AG09309 (cell line): Measurements from ENCODE around the gene UBE2Q2.

Experiments
- DNase-seq: peaks from one replicate; pipeline ENCODE4 v3.0.0-alpha.2; 2010; ENCODE audit warnings: low read depth
- H3K4me3 ChIP-seq: 2 replicates; pipeline ENCODE4 v1.5.1; 2011; ENCODE audit warnings: mild to moderate bottlenecking, low read depth, low read length, moderate library complexity; ENCODE audit not compliant: control insufficient read depth
- TF ChIP-seq, protein P1 (sequence below): IDR thresholded peaks from 2 replicates; pipeline ENCODE4 v1.5.1; 2011; ENCODE audit warnings: mild to moderate bottlenecking, low read depth, low read length, inconsistent platforms; ENCODE audit not compliant: insufficient read depth, control insufficient read depth; ENCODE audit errors: missing control alignments

The UBE2Q2 gene

DNA sequence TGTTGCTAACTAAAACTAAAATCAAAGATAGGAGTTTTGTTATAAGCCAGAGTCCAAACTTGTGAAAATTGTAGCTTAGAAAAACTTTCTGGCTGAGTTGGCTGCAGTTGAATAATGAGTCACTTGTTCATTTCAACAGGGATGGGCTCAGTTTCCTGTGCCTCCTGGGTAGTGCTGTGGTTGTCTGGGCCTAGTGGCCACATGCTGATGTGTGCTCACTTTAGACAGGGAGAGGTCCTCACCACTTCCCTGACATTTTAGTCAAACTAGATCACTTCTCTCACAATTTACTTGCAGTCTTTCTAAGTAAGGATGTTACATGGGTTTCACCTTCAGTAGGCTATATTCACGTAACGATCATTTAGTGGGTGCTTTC, 6.3 kb upstream of the UBE2Q2 start:
- TF ChIP-seq, protein P1, sequence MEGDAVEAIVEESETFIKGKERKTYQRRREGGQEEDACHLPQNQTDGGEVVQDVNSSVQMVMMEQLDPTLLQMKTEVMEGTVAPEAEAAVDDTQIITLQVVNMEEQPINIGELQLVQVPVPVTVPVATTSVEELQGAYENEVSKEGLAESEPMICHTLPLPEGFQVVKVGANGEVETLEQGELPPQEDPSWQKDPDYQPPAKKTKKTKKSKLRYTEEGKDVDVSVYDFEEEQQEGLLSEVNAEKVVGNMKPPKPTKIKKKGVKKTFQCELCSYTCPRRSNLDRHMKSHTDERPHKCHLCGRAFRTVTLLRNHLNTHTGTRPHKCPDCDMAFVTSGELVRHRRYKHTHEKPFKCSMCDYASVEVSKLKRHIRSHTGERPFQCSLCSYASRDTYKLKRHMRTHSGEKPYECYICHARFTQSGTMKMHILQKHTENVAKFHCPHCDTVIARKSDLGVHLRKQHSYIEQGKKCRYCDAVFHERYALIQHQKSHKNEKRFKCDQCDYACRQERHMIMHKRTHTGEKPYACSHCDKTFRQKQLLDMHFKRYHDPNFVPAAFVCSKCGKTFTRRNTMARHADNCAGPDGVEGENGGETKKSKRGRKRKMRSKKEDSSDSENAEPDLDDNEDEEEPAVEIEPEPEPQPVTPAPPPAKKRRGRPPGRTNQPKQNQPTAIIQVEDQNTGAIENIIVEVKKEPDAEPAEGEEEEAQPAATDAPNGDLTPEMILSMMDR, result peak; percentile 14
- no peak overlapping the region for H3K4me3 ChIP-seq
- peak; percentile 61 for DNase-seq

DNA sequence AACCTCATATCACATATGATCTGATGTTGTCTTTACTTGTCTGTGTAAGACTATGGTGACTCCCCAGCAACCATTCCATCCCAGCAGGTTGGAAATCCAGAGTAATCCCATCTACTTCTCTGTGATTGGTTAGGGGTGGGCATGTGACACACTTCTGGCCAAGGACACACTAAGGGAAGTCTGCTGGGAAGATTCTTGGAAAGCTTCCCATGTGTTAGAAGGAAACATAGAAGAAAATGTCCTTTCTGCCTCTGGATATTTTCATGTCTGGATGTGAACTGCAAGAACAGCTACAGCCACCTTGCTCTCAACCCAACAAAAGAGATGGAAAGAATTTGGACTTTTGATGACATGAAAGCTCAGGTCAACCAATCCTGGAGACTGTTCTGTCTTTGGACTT, 2.6 kb upstream of the UBE2Q2 start:
- peak; percentile 28 for DNase-seq
- H3K4me3 ChIP-seq, result no peak overlapping the region
- TF ChIP-seq, protein P1, result no peak

DNA sequence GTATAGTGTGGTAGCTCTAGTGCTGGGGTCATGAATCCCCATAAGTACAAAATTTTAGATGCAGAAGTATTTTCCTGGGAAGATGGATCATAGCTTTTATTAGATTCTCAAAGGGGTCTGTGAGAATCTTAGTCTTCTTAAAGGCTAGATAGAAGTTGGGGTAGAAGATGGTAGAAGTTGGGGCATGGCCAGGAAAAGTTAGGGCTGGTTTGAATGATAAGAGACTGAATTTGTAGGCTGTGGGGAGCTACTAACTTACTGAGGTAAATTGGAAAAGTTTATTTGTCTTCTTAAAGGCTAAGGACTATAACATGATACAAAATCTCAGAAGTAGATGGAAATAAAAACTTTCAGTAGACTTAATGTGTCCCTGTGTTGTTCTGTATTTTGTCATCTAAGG, 1.6 kb upstream of the UBE2Q2 start:
- no peak for DNase-seq
- TF ChIP-seq, protein P1, result no peak
- H3K4me3 ChIP-seq, result no peak overlapping the region

- no peak for DNase-seq
- TF ChIP-seq, protein P1, result no peak
- H3K4me3 ChIP-seq, result peak overlapping the region; percentile 78
Measured at GRCh38 chr15:75843678-75844581, 683 bp downstream of the UBE2Q2 start.

- TF ChIP-seq, protein P1, result no peak
- no peak for DNase-seq
Measured at GRCh38 chr15:75844629-75845335, 1.5 kb downstream of the UBE2Q2 start.

DNA sequence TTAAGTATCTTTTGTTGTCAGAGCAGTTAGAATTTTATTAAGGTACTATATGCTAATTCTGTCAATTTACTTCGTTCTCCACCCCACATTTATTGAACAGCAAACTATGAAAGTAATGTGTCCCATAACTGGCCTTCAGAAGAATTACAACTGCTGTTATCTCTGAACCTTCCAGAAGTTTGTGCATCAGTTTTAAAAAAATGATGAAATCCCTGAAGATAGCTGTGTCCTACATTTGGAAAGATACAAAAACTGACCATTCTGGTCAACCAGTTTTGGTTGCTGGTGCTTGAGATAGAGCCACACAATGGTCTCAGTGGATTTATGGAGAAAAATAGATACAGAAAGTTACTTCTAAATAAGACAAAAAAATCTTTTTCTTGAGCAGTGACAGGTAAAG, 5.9 kb downstream of the UBE2Q2 start:
- no peak overlapping the region for H3K4me3 ChIP-seq
- TF ChIP-seq, protein P1, result no peak
- no peak for DNase-seq

More at GRCh38 chr15:75844629-75845335, 1.5 kb downstream of the UBE2Q2 start:
- peak overlapping the region; percentile 78 for H3K4me3 ChIP-seq
